Measurements from ENCODE around the gene ELP2. TPM values are rescaled to one million over a fixed set of nuclear protein-coding genes. Genes with fewer than 3 reads are reported as not detected.

Gene ELP2
- total RNA-seq, 2 donors from 2014 or later = 109 to 110 TPM

DNA sequence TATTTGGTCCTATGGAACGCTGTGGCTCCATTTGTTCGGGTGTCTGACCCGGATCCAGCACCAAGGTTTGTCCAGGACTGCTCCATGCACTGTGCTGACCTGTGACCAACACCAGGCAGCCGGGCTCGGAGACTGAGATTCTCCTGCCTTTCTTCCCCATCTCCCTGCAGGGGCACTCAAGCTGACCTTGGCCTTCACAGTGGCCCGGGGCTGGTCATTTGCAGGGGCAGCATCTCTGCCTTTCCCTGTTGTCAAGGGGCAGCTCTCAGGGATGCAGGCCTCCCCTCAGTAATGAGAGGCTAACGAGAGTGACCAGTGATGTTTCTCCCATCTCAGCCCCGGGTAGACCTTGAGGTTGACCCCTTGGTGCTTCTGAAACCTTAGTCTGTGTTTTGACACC is 85.1 kb downstream of the ELP2 start:
- DNase-seq (ENCODE audit: low spot score in 2 of 2) (no peak), ATAC-seq (no peak)
- no peaks in the 10 kb centered on the region for H3K36me3 Mint-ChIP-seq

DNA sequence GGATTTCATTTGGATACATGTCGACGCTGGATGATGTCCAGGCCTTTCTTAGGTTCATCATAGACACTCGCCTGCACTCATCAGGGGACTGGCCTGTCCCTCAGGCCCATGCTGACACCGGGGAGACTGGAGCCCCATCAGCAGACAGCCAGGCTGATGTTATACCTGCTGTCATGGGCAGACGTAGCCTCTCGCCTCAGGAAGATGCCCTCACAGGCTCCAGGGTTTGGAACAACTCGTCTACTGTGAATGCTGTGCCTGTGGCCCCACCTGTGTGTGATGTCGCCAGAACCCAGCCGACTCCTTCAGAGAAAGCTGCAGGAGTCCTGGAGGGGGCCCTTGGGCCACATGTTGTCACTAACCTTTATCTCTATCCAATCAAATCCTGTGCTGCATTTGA is 85.9 kb downstream of the ELP2 start:
- ATAC-seq (no peak), DNase-seq (ENCODE audit: low spot score in 2 of 2) (no peak)
- no peaks in the 10 kb centered on the region for H3K9me3 Mint-ChIP-seq
- H3K27ac Mint-ChIP-seq = no peak overlapping the region
- no peaks in the 10 kb centered on the region for H3K36me3 Mint-ChIP-seq

More for the DNA sequence above, 85.1 kb downstream of the ELP2 start:
- no peak overlapping the region for H3K27ac Mint-ChIP-seq
- no peaks in the 10 kb centered on the region for H3K9me3 Mint-ChIP-seq

DNA sequence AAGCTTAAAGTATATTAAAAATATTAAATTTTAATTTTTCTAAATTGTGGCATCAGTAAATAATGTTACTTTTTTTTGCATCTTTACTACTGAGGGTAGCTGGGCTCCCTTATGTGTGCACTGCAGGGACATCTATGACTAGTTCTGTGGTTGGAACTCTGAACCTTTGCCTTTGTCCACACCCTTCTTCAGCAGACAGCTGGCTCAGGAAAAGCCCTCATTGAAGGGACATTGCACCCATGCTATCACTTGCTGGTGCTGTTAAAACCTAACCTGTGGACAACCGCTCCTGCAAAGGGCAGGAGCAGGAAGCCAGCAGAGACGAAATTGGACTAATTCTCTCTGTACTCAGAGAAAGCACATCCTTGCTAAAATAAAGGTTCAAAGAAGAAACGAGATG is 87.6 kb downstream of the ELP2 start:
- DNase-seq (ENCODE audit: low spot score in 2 of 2) = no peak
- H3K27ac Mint-ChIP-seq = no peak overlapping the region
- no peaks in the 10 kb centered on the region for H3K36me3 Mint-ChIP-seq
- no peaks in the 10 kb centered on the region for H3K9me3 Mint-ChIP-seq
- ATAC-seq = no peak

DNA sequence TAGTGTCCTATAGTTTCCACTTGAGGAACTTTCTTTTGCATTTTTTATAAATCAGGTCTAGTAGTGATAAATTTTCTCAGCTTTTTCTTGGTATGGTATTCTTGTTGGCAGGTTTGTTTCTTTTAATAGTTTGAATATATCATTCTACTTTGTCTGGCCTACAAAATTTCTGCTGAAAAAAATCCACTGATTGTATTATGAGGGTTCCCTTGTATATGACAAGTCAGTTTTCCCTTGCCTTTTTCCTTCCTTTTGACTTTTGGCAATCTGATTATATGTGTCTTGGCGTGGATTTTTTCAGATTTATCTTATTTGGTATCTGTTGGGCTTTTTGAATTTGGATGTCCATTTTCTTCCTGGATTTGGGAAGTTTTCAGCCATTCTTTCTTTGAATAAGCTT is 99.5 kb downstream of the ELP2 start:
- ATAC-seq (no peak), DNase-seq (ENCODE audit: low spot score in 2 of 2) (no peak)
- no peak overlapping the region for H3K27ac Mint-ChIP-seq
- peaks cover 16 to 26% of the 10 kb centered on the region in 2 donors for H3K9me3 Mint-ChIP-seq
- peaks cover 12 to 20% of the 10 kb centered on the region in 2 donors for H3K36me3 Mint-ChIP-seq

Other genes with a start within 250 kb of the ELP2 start
- gene RPRD1A, start 62.3 kb upstream of the ELP2 start, total RNA-seq = 10 to 100 TPM; 32.2 to 32.6 TPM
- gene SLC39A6, start 559 bp upstream of the ELP2 start, total RNA-seq = 10 to 100 TPM; 22.7 to 33.4 TPM
- under 1 TPM; 0.19 to 0.36 TPM for gene MOCOS, start 57.6 kb downstream of the ELP2 start, total RNA-seq
- gene FHOD3, start 167.8 kb downstream of the ELP2 start, total RNA-seq = not detected

All from activated naive CD4-positive, alpha-beta T cell treated with anti-CD3 and anti-CD28 coated beads, Interleukin-2, amount 50 U/mL, for 72 hours (primary cell).